GM08714 (cell line): ENCODE measurements around the gene KRTAP13-3.

Experiments used
- H3K4me3 ChIP-seq: fragments of 200-500 bp; sonication (Bioruptor generic); 2 replicates; pipeline ENCODE4 v1.5.1; 2014; ENCODE audit warnings: mild to moderate bottlenecking, low read length, inconsistent platforms
- ZNF274 ChIP-seq: IDR thresholded peaks from 2 replicates; pipeline ENCODE4 v1.6.1; 2012; ENCODE audit warnings: mild to moderate bottlenecking, low read depth, low read length

The KRTAP13-3 gene

DNA sequence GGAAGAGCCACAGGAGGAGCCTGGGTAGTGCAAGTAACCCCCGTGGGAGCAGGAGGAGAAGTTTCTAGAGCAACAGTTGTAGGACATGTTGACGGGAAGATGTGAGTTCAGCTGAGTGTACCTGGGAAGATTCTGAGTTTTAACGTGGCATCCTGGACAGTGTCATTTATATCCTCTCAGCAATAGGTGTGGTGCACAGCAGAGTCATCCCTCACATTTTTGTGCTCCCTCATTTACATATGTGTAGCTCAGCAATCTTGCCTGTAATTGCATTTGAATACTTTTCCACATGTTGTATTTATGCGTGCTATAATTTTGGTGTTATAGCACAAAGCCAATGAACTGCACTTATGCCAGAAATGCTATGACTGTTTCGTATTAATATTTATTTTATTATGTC lies at the start of gene KRTAP13-3:
KRTAP13-3 (minus strand) TSS at position 101 of the 400 bp plus-strand sequence; CDS start at position 87, 14 bp downstream.
- H3K4me3 ChIP-seq: no peak within 1 kb of the TSS
- TF ChIP-seq ZNF274: no peak

DNA sequence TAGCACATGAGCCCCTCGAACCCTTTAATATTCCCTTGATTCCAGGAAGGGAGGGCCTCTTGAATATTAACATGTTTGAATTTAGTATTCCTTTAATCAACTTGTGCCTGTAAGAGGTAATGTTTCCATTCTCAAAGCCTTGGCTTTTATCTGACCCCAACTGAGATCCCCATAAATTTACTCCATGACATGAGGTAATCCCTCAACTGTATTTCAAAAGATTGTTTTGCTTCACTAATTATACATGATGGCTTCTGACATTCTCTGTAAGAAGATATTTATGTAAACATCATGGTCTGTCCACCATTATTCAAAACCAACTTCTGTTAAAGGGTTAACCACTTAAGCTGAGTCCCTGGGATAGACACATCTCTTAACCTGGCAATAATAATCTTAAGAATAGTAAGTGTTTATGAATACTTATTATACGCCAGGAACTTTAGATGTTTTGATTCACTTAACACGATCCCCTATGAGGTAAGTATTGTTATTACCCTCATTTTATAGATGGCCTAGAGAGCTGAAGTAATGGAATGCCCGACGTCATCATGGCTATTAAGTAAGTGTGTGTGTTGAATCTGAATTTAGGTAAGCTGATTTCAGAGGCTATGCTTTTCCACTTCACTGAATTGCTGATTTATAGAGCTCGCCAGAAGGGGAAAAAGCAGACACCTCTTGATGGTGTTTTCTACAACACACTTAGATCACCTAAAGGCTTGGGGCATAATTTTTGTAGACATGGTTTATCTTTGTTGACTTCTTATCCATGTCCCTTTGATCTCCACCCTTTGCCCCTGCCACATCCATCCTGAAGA lies 43.4 kb upstream of the KRTAP13-3 start:
- H3K4me3 ChIP-seq: no peak overlapping the region
- TF ChIP-seq ZNF274: no peak

GRCh38 chr21:30463713-30464112 lies 38.0 kb upstream of the KRTAP13-3 start:
- H3K4me3 ChIP-seq: no peak overlapping the region
- no peak for TF ChIP-seq ZNF274

GRCh38 chr21:30448514-30448913 lies 22.8 kb upstream of the KRTAP13-3 start:
- H3K4me3 ChIP-seq: no peak overlapping the region
- no peak for TF ChIP-seq ZNF274

DNA sequence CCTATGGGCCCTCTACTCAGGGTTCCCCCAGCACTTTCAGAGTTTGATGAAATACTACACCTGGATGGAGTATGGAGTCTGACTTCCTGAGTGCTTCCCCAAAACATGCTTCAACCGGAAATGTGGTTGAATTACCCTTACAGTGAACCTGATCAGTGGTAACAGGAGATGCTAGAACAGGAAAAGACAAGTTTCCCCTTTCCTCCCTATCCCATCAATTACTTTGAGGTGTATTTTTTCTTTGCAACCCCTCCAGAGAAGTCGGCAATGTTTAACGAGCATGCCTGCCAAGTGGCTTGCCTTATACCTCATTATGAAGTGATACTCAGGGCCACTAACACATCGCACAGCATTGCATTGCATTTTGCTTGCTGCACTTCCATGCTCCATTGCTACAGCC lies 21.3 kb upstream of the KRTAP13-3 start:
- no peak for TF ChIP-seq ZNF274
- H3K4me3 ChIP-seq: no peak overlapping the region

GRCh38 chr21:30444204-30444603 lies 18.5 kb upstream of the KRTAP13-3 start:
- no peak for TF ChIP-seq ZNF274
- H3K4me3 ChIP-seq: no peak overlapping the region

- no peak overlapping the region for H3K4me3 ChIP-seq
- TF ChIP-seq ZNF274: no peak
Observed at GRCh38 chr21:30443226-30443625, 17.5 kb upstream of the KRTAP13-3 start.

- TF ChIP-seq ZNF274: no peak
- no peak within 1 kb of the TSS for H3K4me3 ChIP-seq
Observed at GRCh38 chr21:30439975-30440374, 14.2 kb upstream of the KRTAP13-3 start, which contains the start of gene KRTAP15-1. TSS of gene KRTAP15-1 (plus strand) at chr21:30440275. CDS start at chr21:30440328, 53 bp downstream.

DNA sequence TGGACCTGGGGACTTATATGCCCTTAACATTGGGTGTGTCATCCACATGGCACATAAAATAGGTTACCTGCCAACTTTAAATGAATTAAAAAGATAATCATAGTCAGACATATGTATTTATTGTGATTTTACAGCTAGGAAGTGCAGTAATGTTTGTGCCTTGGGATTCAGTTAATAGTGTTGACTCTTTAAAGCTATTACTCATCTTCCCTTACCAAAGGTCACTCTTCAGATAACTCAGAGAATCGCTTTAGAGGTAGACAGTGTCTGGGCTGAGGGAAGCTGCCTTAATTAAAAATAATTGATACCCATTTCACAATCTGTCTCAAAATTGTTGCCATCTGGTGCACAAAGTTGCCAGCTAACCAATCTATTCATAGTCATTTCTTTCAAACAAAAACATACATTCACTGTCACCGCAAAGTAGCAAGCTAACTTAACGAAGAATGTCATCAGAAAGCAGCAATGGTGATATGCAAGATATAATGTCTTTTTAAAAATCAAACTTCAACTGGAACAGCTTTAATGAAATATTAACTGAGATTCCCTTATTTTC lies 11.4 kb upstream of the KRTAP13-3 start:
- H3K4me3 ChIP-seq: no peak overlapping the region
- no peak for TF ChIP-seq ZNF274

- no peak for TF ChIP-seq ZNF274
Observed at GRCh38 chr21:30434033-30434631, 8.4 kb upstream of the KRTAP13-3 start.

GRCh38 chr21:30430170-30430655 lies 4.5 kb upstream of the KRTAP13-3 start, which contains the start of gene KRTAP13-4:
TSS of gene KRTAP13-4 (plus strand) at chr21:30430220. CDS start at chr21:30430276, 56 bp downstream.
- TF ChIP-seq ZNF274: no peak
- H3K4me3 ChIP-seq: no peak within 1 kb of the TSS

More at GRCh38 chr21:30434033-30434631, 8.4 kb upstream of the KRTAP13-3 start:
- no peak overlapping the region for H3K4me3 ChIP-seq

GRCh38 chr21:30426731-30427130 lies 1.0 kb upstream of the KRTAP13-3 start:
- no peak overlapping the region for H3K4me3 ChIP-seq
- no peak for TF ChIP-seq ZNF274

DNA sequence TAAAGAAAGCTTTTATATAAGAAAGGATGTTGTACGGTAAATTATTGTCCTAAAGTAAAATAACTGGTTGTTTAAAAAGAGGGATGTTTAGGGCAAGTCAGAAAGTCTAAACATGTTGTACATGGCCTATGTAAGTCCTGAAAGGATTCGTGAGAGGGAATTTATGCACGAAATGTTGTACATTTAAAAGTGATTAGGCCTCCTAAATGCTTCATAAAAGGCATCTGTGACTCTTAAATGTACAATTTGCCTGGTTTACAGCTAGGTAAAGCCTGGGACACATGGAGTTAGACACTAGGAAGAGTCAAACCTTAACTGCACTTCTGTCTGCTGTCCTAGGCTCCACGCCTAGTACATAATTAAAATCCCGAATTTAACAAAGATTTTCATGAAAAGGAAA lies 9.7 kb downstream of the KRTAP13-3 start:
- no peak for TF ChIP-seq ZNF274
- no peak overlapping the region for H3K4me3 ChIP-seq

DNA sequence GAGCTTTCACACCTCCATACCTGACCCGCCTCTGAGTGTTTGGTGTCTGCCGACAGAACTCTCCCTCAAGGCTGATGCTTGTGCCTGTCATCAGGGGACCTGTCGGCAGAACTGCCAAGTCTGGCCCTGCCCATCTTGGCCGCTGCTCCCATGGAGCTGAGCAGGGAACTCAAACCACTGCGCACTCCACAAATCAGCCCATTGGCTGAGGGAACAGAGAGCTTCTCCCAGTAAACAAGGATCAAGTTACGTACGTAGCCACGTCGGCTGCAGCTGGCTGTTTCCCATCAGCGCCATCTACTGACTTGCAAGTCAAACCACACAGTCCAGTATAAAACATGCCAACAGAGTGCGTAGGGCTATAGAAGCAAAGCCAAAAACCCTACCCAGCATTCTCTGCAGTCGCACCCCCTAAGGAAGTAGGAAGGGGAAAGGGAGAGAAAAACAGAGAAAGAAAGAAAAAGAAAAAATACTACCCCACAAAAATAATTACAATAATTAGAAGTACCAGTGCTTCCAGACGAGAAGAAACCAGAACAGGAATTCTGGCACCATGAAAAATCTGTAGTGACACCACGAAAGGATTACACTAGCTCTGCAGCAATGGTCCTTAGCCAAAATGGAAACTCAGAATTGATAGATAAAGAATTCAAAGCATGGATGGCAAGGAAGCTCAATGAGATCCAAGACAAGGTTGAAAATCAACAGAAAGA lies 16.8 kb downstream of the KRTAP13-3 start:
- no peak overlapping the region for H3K4me3 ChIP-seq
- TF ChIP-seq ZNF274: no peak
